Stimulated activated naive CD8-positive, alpha-beta T cell treated with anti-CD3 and anti-CD28 coated beads, Interleukin-15, Interleukin-2, amounts not matched to agents 100 U/mL and 50 U/mL, for 24 hours (primary cell): ENCODE data around the gene TIMM23.
"Not testable (repeated sequence)": the region's sequence is repeated elsewhere in the genome, so short reads cannot be mapped to it uniquely, and the experiment has no call there.

Experiments used
- ATAC-seq: fragments of 150-1000 bp; cut with Tn5 transposase; one replicate; pipeline ENCODE4 v1.10.0; 2021
- DNase-seq: peaks from one replicate; pipeline ENCODE4 v3.0.0; 2021

Gene TIMM23, protein sequence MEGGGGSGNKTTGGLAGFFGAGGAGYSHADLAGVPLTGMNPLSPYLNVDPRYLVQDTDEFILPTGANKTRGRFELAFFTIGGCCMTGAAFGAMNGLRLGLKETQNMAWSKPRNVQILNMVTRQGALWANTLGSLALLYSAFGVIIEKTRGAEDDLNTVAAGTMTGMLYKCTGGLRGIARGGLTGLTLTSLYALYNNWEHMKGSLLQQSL

DNA sequence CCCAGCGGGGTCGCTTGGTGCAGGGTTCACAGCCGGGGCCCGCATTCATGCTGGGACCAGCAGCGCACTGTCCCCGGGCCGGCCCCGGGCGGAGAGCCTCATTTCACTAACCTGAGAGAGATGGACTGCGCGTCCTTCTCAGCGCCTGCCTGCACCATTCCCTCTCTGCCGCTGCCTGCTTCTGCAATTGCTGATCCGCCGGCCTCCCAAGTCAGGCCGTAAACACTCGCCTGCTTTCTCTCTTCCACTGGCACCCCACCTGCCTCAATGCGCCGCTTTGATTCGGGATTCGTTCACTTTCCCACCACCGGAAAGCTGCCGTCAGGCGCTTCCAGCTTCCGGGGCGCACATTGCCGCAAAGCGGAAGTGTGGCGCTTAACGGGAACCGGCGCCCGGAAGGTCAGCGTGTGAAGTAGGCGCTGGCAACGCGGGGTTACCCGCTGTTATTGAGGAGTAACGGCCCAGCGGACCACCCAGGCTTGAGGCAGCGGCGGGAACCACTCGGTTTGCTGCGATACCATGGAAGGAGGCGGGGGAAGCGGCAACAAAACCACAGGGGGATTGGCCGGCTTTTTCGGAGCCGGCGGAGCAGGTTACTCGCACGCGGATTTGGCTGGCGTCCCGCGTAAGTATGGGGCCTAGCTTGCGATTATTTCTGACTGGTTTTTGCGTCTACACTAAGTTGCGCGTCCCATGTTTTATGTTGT, at the start of gene TIMM23:
Gene TIMM23, plus strand, starts transcription at position 384 of the 707 bp plus-strand sequence. Its CDS starts 136 bp downstream, at position 520.
- ATAC-seq (peak; percentile 95), DNase-seq (peak; percentile 88)

DNA sequence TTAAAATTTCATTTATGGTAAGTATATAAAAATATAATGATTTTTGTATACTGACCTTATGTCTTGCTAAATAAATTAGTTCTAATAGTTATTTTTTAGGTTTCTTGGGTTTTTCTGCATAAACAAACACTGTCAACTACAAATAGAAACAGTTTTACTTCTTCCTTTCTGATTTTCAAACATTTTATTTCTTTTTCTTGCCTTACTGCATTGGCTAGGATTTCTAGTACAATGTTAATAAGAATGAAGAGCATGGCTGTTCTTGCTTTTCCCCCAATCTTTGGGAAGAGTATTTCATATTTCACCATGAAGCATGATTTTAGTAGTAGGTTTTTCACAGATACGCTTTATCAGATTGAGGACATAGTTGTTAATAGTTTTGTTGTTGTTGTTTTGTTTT, 45.5 kb upstream of the TIMM23 start:
- DNase-seq, ATAC-seq: not testable (repeated sequence)

DNA sequence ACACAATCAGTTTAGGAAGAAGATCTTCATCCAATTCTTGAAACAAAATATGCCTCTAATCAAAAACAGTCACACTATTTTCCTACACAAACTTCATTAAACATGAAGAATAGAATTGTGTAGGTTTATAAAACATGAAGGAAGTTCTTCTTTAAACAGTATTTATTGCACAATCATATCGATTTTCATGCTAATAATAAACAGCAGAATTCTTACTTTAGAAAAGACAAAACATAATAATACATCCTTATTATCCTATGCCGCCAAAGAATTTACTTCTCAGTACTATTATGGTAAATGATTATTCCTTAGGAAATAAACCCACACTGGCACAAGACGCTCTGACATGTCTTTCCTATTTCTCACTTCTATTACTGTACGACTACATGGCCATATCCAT, 41.0 kb upstream of the TIMM23 start:
- ATAC-seq, DNase-seq: not testable (repeated sequence)

DNA sequence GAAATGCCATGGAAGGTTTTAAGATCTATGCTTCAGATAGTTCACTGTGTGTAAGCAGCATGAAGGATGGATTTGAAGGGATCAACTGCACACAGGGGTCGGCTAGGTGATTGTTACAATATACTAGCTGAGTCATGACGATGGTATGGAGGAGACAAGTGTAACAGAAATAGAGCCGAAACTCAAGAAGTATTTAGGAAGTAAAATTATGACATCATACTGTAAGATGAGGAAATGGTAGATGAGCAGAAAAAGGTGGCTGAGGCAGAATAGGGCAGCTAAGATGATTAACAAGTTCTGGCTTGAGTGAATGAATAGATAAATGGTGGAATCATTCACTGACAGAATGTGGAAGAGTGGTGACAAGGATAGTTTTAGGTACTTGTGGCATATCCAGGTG, 37.5 kb upstream of the TIMM23 start:
- ATAC-seq, DNase-seq: not testable (repeated sequence)

DNA sequence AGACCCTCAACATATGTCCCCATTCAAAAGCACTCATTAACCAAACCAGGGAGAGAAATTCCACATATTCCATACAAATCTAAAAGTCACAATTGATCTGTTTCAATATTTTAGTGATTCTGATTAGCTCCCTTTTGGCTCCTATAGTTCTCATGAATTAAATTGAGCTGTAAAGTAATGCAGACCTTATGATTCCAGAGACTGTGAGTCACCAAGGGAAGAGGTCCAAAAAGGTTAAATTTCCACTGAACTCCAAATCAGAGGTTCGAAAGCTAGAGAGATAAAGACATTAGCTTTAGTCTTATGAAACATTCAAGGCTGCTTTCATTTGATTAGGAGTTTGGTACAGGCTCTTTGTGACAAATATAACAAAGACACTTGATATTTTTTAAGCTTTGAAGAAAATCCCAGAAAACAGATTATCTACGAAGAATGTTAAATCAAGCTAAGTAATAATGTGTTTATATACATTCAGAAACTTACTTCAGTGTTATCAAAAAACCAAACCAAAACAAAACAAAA, 33.1 kb upstream of the TIMM23 start:
- ATAC-seq, DNase-seq: not testable (repeated sequence)

DNA sequence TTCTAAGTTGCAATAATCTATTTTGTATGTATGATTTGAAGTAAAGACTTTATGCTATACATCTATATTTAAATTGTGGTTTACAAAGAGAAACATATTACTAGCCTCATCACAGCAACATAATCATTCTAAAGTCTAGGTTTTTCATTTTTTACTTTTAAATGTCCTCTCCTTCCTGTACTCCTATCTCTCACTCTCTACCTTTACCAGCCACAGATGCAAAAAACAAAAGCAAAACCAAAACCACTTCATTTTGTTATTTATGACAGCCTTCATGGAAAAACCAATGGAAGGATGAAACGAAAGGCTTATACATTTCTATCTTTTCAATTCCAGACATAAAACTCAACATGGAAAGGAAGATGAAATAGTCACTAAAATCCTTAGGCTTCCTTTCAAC, 31.1 kb upstream of the TIMM23 start:
- not testable (repeated sequence) for DNase-seq, ATAC-seq

DNA sequence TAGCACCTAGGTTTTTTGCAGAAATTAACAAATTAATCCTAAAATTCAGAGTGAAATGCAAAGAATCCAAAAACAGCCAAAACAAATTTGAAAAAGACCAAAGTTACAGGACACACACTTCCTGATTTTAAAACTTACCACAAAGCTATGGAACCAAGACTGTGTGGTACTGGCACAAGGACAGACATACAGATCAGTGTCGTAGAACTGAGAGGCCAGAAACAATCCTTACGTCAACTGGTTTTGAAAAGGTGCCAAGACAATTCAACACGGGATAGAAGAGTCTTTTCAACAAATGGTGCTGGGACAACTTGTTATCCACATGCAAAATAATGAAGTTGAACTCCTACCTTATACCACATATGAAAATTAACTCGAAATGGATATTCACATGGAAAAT, 26.8 kb upstream of the TIMM23 start:
- not testable (repeated sequence) for ATAC-seq, DNase-seq

DNA sequence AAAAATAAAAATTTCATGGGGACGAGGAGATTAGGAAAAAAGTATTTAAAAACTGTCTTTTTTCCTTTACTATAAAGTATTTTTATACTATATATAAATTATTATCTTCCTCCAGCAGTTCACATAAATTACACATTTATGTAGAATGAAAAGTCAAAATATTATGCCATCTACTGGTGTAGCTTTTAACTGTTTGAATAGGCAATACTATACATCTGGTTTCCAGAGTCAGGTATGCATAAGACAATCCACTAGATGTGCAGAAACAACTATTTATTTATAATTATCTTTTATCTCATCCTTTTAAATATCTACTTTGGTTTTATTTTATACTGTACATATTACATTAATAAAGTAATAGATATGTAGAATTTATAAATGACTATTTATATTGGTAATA, 24.9 kb upstream of the TIMM23 start:
- not testable (repeated sequence) for ATAC-seq, DNase-seq

DNA sequence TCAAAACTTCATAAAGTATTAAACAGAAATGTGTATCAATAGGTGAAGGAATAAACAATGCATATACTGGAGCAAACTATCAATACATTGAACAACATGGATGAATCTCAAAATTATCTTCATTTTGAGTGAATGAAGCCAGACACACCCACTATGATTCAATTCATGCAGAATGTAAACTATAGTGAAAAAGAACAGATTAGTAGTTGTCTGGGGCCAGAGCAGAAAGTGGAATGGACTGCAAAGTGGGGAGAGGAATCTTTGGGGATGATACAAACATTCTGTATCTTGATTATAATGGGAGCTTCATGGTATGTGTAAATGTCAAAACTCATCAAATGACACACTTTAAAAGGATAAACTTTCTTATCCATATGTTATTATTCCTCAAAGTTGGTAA, 23.5 kb upstream of the TIMM23 start:
- not testable (repeated sequence) for ATAC-seq, DNase-seq

DNA sequence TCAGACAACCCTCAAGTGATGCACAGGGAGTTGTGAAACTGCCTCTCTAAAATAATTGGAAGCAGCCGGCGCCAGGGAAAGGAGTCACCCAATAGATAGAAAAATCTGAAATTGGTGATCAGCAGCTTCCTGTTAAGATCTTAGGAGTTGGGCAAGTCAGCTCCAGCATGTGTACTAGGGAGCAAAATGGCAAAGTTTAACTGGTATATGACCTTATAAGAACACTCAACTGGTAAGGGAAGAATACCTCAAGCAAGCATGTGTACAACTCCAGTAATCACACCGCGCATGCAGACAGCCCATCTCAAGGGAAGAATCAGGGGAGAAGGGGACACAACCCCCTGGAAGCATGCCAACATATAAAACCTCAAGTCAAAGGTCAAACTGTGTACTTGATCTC, 17.9 kb upstream of the TIMM23 start:
- not testable (repeated sequence) for ATAC-seq, DNase-seq

DNA sequence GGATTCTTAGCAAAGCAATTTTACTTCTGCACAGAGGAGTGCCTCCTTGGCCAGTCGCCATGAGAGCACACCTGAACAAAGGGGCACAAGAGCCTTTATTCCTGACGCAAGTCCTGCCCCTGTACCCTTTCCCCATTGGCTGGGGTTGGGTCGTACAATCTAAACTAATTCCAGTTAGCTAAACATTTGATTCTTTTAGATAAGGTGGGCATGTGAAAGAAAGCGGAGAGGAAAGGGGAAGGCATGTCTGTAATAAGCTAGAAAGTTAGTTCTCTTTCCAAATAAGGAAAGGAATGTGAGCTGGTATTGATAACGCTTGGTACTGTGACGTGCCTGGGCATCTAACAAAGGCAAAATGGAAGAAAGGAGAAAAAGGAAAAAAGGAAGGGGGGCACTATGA, 15.7 kb upstream of the TIMM23 start:
- not testable (repeated sequence) for ATAC-seq, DNase-seq

DNA sequence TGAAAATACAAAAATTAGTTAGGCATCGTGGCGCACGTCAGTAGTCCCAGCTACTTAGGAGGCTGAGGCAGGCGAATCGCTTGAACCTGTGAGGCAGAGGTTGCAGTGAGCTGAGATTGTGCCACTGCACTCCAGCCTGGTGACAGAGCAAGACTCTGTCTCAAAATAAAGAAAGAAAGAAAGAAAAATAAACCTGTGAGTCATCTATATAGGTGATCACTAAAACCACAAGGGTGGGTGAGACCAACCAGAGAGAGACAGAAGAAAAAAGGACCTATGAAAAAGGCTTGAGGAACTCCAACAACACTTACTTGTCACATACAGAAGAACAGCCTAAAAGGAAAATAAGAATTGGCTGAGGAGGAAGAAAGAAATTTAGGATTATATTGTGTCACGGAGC, 14.4 kb upstream of the TIMM23 start:
- ATAC-seq, result peak; percentile 19
- DNase-seq, result not testable (repeated sequence)

DNA sequence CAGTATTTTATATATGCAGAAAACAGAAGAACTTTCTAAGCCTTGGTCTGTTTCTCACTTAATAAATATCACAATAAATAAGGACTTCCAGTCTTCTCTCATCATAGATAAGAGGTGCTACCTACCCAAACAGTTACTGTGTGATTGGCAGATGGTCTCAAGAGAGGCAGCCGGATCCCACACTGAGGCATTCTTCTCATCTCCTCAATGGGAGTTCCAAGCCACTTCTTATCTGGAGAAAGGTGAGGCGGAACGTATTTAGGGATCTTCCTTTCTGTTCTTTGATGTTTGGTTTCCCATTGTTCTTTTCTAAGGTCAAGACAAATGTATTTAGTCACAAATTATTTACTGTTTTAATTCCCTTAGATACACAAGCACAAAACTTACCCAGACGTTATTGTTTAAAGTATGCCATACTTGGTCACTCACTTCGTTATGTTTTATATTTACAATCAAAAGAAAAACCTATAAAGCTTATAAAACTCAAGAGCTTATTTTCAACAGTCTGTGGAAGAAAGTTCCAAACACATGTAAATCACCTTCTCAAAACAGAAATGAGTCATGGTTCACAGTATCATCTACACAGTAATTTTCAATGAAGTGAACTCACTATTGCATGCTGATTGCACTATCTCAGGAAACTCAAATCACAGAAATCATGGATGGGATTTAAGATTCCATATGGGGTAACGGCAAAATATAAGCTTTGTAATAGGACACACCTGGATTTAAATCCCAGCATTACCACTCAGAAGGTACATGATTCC, 9.4 kb upstream of the TIMM23 start:
- ATAC-seq, DNase-seq: not testable (repeated sequence)

DNA sequence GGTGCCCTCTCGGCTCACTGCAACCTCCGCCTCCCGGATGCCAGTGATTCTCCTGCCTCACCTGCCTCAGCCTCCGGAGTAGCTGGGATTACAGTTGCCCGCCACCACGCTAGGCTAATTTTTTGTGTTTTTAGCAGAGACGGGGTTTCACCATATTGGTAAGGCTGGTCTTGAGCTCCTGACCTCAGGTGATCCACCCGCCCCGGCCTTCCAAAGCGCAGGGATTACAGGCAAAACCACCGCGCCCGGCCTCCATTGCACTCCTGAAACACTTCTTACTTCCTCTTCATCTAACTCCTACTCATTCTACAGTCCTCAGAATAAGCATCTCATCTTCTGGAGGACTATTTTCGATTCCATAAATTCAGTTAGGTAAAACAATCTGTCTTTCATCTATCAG, 1.3 kb upstream of the TIMM23 start:
- not testable (repeated sequence) for ATAC-seq, DNase-seq

DNA sequence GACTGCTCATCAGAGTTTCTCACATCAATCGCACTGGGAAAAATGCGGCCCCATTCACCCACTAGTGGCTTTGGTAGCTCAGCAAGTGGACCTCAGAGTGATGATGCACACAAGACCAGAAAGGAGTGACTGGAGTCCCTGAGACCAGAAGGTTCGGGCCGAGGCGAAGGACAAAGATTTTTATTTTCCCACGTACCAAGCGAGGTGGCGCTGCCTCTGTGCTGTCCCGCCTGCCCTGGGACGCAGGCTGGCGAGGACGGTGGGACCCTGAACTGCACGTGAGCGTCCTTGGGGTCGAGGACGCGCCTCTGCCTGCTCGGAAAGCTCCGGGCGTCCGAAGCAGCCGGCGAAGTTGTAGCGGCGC, 565 bp upstream of the TIMM23 start:
- DNase-seq, result peak; percentile 7
- peak; percentile 37 for ATAC-seq

DNA sequence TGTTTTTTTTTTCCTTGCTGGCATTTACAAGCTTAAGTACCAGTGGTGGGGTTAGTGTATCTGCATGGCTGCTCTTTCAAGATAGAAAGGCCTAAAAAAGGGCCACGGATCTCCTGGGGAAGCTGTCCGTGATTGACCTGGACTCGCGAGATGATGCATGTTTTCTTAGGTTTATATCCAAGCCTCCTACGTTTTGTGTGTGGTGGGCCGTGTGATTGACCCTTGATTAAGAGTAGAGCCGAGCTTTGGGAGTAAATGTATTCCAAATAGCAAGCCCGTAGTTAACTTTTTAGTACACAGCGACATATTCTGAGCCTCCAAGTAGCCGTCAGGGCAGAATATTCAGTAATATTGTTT, 502 bp downstream of the TIMM23 start:
- ATAC-seq, result peak; percentile 19
- DNase-seq, result not testable (repeated sequence)

DNA sequence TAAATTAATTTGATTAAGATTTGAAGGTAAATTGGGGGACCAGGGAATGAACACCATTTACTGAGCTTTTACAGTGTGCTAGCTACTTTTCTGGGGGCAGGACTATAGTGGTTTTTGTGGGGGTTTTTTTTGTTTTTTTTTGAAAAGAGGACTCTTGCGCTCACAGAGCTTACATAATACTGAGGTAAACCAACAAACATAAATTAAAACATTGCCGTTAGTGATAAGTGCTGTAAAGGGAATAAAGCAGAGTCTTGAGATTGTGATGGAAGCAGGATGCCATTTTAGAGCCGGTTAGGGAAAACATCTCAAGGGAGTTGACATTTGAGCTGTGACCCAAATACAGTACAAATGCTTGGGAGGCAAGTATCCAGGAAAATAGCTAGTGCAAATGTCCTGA, 1.8 kb downstream of the TIMM23 start:
- not testable (repeated sequence) for ATAC-seq, DNase-seq

DNA sequence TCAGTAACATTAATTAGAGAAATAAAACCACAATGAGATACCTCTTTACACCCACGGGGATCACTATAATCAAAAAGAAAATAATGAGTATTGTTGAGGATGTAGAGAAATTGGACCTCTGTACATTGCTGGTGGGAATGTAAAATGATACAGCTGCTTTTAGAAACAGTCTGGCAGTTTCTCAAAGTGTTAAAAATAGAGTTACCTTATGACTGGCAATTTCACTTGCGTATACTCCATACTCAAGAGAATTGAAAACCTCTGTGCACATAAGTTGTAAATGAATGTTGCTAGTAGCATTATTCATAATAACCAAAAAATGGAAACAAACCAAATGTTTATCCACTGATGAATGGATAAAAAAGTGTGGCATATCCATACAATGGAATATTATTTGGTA, 6.3 kb downstream of the TIMM23 start:
- not testable (repeated sequence) for DNase-seq, ATAC-seq

DNA sequence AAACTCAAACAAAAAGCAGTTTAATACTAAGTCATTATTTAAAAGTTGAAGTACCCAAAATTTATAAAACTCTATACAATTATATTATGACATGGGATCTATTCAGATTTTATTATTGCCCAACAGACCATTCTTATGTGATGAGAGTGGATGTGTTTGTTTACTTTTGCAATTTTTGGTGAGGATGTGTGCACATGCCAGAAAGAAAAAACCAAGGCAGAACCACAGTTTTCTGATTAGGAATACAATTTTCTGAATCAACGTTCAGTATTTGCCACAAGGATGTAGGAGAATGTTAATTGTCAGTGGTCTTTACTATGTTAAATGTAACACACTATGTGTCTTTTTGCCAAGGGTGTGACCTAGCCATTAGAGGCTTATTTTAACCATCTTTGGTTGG, 9.1 kb downstream of the TIMM23 start:
- DNase-seq, ATAC-seq: not testable (repeated sequence)

DNA sequence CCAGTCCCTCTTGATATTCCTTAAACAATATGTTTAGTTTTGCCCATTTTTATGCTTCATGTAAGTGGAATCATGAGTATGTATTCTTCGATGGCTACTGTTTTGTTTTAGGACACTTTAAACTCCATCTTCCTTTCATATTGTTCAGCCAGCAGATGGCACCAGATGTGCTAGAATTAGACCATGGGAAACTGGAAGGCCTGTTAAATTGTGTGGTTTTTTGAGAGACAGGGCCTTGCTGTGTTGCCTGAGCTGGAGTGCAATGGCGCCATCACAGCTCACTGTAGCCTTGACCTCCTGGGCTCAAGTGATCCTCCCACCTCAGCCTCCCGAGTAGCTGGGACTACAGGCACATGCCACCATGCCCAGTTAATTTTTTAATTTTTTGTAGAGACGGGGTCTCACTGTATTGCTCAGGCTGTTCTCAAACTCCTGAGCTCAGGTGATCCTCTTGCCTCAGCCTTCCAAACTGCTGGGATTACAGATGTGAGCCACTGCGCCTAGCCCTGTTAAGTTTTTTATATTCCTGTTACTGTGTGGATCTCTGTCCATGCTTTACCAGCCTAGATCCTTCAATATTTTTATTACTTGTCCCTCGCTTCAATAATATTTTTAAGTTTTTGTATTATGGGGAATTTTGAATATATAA, 11.4 kb downstream of the TIMM23 start:
- DNase-seq, result peak; percentile 13
- ATAC-seq, result not testable (repeated sequence)

DNA sequence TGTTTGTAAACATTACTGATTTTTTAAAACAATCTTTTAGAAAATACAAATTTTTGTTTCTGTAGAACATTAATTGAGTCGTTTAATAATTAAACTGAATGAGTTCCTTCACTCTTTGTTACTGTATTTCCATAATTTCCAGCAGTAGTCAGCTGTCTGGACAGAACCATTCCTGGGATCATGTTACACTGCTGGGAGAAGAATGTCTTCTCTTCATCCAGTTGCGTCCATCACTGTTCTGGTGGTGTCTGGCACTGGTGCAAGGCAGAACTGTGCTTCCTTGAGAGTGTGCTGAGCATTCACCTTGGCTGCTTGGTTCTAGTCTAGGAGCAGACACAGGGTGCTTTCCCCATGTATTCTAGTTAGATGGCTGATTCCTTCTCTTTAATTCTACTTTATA, 12.2 kb downstream of the TIMM23 start:
- not testable (repeated sequence) for ATAC-seq, DNase-seq

DNA sequence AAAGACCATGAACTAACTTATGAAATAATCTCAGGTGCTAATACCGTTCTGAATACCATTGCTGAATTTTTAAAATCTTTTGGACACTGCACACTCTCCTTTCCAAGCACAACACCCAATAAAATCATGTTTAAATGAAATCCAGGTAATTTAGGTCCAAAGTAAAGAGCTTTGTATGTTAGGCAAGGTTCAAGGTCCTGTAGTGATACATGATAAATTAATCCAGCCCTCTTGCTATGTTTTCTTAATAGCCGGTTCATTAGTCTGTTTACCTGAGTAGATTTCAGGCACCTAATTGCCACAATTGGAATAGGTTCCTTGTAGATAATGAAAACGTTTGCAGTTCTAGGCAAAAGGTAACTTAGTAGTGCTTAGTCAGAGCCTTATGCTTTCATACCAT, 13.3 kb downstream of the TIMM23 start:
- not testable (repeated sequence) for DNase-seq, ATAC-seq
